NCI-H2029 treated with DMSO at 0.1 percent for 48 hours (cell line): ENCODE results near the gene GDF10.

ENCODE experiments used
- DNase-seq: peaks from one replicate; lab custom pipeline; 2025; lab: John Stamatoyannopoulos, UW

Gene GDF10

DNA sequence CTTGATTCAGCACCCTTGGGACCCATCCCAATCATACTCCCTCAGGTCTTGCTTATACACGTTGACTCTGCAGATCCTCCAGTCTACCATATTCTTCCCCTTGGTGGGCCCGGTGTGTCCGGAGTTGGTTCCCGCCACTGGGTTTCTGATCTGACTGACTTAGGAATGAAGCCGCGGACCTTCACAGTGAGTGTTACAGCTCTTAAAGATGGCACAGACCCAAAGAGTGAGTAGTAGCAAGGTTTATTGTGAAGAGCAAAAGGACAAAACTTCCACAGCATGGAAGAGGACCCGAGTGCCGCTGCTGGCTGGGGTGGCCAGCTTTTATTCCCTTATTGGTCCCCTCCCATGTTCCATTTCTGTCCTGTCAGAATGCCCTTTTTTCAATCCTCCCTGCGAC, 5.9 kb upstream of the GDF10 start:
- no peak for DNase-seq

DNA sequence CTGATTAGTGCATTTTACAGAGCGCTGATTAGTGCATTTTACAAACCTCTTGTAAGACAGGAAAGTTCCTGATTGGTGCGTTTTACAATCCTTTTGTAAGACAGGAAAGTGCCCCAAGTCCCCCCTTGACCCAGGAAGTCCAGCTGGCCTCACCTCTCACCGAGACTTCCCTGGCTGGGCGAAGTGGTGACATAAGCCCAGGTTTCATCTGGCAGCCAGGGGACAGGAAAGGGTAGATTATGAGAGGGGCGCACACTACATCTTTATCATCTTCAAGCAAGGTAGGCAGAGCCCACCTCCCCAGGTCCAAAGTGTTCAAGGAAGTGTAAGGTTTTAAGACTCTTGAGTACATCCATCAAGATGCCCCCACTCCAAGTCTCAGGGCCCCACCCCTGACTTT, 5.5 kb upstream of the GDF10 start:
- no peak for DNase-seq

DNA sequence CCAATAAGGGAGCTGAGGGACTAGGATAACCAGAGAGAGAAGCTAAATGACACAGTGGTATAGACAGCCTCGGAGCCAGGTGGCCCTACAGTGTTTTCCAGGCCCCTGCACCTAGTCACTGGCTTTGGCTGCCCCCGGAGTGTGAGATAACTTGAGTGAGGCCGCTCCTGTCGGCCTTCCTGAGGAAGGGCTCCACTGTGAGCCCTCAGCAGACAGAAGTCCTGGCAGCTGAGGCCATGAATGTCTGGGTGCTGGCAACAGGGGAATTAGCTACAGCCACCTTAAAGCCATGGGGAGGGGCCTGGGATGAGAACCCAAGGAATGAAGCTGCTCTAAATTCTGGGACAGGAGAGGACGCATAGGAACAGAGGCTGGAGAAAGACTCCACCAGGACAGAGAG, 4.6 kb upstream of the GDF10 start:
- DNase-seq, result no peak

DNA sequence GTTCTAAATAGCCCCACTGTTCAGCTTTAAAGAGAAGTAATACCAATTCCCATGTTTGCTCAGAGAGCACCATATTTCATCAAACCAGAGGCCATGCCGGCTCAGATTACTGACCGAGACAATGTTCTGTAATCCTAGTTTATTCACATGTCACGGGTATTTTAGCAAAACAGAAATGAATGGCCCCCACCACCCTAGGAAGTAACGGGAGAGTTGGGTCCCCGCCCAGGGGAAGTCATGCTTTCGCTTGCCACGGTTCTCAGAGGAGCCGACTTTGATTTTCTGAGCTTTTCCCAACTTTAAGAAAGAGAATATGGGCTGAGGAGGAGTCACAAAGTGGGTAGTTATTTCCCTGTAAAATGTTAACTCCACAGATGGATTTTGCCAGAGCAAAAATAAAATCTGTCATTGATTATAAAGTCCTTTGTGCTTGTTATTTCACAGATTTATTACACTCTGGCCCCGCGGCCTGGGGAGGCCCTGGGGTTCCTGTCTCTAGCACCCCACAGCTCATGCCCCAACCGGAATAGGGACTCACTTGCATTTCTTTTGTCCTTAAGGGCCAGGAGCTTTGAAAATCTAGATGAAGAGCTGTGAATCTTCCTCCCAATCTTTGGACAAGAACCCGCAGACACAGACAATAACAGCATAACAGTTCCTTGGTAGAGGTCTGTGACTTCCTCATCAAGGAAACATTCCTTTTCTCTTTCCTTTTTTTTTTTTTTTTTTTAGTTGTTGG, 3.7 kb upstream of the GDF10 start:
- no peak for DNase-seq

DNA sequence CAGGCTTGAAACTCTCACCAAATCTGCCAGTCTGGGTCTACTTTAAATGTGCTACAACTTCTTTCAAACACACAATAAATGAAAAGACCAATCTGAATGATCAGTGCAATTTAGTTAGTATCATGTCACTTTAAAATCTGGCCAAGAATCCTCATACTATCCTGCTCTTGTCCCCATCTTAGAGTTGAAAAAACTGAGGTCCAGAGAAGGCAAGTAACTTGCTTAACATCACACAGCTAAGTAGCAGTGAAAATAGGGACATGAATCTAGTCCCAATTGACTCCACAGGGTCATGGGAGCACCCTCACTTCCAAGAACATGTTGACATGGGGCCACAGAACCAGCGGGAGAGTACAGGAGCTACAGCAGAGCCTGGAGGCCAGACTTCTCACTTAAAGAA, 3.1 kb upstream of the GDF10 start:
- DNase-seq, result no peak

DNA sequence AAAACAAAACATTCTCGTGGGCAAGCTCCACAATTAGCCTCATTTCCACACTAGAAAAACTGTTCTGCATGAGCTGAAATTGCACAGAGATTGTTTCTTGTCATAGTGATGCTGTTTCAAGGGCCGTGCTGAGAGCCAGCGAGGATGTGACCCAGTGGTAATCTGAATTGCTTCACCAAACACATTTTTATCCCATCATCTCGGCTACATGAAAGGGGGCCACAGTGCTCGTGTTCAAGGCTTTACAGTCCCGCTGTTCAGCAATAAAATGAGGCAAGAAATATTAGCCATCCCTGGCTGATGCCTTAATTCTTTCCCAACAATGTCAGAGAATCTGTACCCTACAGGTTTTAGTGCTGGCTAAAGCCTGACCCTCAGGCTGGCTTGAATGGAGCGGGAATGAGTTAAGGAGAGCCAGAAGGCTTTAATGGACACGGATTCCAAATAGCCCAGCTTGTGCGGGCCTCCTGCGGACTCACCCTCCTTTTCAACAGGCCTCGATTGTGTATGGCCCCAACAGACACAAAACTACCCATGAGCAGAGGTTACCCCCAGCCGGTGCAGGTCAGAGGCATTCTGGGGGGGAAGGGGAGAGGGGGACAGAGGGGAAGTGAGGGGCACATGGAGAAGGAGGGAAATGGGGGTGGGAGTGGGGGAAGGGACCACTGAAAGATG, 2.0 kb upstream of the GDF10 start:
- DNase-seq, result no peak

DNA sequence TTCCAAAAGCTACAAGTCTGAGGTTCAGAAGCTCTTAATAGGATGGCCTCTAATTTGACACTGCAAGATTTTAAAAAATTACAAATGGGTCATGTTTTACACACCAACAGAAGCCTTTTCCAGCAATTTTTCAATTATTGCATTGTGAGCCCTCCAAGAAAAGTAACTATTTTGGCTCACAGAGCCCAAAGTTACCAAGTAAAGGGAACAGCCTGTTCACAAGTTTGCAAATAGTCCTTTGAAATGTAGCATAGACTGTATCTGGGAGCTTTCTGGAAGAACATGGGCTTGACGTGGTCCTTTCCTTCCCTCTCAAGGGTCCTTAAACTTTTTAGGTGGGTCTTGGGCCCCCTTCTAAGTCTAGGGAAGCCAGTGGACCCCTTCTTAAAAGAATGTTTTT, 1.3 kb upstream of the GDF10 start:
- no peak for DNase-seq

DNA sequence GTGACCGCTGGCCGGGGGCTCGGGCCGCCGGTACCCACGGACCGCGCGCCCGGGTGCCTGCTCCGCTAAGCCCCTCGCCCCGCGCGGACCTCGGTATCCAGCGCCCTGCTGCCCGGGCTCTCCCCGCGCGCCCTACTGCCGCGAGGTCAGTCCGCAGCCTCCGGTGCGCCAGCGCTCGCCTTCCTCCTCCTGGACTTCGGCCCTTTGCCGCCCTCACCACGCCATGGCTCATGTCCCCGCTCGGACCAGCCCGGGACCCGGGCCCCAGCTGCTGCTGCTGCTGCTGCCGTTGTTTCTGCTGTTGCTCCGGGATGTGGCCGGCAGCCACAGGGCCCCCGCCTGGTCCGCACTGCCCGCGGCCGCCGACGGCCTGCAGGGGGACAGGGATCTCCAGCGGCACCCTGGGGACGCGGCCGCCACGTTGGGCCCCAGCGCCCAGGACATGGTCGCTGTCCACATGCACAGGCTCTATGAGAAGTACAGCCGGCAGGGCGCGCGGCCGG, 483 bp downstream of the GDF10 start:
- DNase-seq, result no peak

DNA sequence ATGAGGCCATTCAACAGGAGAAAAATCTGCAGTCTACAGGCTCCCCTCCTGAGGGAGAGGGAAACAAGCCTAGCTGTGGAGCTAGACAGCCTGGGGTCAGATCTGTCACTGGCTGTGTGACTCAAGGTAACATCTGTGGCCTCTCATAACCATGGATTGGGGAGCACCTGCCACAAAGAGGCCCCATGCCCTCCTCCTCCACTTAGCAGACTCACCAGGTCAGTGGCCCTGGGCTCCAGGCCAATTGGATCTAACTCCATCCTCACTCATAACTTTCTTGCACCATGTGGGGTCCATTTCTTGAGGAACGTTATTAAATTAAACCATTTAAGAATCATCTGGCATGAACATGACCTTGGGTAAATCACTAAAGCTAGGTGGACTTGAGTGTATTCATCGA, 1.8 kb downstream of the GDF10 start:
- no peak for DNase-seq

DNA sequence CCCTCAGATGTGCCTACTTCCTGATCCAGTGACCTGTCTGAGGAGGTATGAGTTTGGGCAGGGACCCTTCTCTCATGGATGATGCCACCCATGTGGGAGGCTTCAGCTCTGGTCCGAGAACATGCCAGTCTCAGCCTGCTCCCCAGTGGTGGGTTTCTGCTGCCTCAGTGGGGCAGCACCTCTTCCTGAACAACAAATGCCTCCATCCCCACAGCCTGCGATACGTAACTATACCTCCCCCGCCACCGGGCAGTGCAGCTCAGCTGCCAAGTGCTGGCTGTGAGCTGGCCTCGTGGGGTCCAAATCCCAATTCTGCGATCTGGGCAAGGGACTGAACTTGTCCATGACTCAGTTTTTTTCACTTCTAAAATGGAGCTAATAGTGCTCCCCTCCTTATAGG, 3.1 kb downstream of the GDF10 start:
- DNase-seq, result no peak

DNA sequence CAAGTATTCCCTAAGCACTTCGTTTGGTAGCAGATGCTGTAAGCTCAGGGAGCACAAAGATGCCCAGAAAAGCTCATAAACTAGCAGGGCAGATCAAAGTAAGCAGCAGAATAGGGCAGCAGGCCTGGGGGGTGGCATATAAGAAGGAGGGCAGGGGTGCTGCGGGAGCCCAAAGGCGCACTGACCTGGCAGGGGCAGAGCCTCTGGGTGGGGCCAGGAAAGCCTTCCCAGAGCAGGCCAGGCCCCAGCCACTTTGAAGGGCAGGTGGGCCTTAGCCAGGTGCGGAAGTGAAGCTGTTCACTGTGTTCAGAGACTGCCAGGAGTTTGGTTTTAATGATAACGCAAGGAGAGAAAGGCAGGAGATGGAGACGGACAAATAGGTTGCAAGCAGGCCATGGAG, 3.9 kb downstream of the GDF10 start:
- no peak for DNase-seq

DNA sequence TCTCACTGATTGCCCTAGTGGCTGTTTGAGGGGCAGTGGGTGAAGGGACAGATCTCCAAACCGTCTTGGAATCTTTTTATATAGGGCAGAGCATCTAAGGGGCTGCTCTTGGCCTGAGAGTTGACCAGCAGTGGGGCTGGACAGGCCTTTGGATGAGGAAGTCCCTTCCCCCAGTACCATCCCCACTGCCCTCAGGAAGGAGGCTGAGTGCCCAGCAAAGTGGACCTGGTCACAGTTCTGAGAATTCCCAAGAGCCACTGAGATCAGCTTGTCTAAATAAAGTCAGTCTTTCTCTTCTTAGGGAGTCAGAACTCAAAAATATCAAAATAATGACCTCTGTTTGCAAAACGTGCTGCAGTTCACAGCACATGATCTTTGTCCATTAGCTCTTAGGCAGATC, 5.6 kb downstream of the GDF10 start:
- DNase-seq, result no peak

DNA sequence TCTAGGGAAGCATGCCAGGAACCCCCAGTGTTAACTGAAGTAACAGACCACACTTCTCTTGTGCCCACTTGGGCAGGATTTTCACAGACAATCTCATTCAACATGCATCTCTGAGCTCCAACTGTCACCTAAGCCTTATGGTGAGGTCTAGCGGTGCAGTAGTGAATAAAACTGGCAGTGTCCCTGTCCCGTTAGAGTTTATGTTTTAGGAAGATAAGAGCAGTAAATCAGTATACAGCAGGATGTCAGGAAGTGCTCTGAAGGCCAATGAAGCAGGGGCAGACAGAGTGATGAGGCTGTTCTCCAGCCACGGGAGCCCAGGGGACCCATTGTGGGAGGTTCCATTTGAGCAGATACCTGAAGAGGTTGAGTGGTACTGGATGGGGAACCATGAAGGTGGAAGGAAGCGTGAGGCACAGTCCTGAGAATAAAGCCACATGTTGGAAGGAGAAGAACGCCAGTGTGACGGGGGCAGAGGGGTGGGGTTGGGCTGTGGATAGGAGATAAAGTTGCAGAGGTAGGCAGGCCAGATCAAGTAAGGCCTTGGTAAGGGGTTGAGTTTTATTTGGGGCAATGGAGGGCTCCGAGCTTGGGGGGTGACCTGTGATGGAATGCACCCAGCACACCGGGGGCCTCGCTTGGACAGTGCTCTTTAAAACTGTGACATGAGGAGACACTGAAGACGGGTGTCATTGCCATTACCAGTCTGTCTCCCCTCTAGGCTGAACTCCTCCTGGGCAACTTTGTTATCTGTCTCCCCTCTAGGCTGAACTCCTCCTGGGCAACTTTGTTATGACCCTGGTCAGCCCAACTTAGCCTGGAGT, 6.6 kb downstream of the GDF10 start:
- no peak for DNase-seq

DNA sequence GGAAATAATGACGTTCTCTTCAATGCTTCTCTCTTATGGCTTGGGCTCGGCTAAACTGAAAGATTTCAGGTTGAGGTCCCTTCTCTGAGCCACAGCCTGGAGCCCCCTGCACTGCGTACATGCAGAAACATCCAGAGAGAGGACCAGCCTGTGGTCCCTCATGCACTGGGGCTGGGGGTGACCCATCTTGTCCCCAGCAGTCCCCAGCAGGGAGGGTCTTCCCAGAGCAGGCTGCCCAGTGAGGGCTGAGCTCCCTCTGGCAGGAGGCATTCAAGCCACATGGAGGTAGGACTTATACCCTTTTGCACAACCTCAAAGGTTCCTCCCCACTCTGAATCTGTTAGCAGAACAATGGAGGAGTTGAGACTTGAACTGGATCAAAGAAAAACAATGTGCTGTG, 7.4 kb downstream of the GDF10 start:
- DNase-seq, result no peak

DNA sequence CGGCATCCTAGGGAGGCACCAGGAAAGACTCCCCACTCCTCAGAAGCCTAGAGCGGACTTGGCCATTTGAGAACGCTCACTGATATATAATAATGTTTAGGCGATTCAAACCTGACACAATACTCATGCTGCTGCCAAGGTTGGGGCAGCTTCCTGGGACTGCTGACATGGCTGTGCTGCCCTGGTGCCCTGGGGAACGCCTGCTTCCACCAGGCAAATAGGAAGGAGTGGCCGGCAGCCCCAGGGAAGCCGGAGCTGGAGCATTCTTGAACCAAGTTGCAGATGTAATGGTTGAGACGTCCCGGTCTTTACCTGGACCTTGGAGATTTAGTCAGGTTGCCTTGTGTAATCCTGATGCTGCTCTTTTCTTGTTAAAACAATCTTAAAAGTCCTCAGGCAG, 8.8 kb downstream of the GDF10 start:
- DNase-seq, result no peak

DNA sequence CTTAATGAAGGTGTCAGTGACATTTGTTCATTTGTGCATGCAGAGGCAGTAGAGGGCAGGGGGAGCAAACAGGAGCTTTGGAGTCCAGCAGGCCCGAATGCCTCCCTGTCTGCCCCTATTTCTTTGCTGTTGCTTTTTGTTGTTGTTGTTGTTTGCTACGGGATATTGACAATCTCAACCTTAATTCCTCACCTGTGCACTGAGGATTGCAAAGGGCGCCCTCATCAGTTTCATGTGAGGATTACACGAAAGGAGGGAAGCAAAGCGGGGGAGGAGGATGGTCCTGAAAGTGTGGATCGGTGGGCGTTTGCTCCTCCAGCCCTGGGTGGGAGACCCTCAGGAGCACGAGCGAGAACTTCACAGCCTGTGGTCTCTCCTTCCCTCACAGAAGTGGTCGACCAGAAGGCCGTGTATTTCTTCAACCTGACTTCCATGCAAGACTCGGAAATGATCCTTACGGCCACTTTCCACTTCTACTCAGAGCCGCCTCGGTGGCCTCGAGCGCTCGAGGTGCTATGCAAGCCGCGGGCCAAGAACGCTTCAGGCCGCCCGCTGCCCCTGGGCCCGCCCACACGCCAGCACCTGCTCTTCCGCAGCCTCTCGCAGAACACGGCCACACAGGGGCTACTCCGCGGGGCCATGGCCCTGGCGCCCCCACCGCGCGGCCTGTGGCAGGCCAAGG, 9.6 kb downstream of the GDF10 start:
- DNase-seq, result no peak

DNA sequence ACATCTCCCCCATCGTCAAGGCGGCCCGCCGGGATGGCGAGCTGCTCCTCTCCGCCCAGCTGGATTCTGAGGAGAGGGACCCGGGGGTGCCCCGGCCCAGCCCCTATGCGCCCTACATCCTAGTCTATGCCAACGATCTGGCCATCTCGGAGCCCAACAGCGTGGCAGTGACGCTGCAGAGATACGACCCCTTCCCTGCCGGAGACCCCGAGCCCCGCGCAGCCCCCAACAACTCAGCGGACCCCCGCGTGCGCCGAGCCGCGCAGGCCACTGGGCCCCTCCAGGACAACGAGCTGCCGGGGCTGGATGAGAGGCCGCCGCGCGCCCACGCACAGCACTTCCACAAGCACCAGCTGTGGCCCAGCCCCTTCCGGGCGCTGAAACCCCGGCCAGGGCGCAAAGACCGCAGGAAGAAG, 10.1 kb downstream of the GDF10 start:
- DNase-seq, result no peak

DNA sequence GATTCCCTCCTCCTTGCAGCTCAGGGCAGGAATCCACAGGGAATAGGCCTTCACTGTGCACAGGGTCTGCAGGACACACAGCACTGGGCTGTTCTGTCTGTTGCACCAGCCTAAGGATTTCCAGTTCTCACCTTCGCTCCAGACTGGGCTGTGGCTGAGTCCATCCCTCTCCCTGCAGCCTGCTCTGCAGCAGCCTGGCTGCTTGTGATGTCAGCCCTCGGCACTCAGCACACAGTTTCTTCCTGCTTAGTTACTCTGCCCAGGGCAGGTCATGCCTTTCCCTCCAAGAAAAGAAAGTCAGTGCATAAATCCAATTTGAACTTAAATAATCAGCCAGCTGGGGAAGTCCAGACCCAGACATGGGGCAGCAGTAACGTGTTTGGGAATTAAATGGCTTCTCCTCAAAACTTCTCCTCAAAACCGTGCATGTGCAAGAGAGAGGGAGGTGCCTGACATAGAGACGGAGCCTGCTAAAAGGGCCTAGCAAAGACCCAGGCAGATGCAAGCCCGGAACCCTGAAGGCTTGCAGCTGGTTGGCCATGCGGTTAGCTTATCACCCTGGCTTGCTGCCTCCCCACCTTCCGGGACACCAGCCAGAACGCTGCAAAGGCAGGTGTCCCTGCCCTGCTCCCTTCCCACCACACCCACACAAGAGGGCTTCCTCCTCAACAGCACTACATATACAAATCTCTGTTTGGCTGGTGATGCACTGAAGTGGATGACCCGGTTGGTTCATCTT, 11.4 kb downstream of the GDF10 start:
- DNase-seq, result peak; percentile 46

DNA sequence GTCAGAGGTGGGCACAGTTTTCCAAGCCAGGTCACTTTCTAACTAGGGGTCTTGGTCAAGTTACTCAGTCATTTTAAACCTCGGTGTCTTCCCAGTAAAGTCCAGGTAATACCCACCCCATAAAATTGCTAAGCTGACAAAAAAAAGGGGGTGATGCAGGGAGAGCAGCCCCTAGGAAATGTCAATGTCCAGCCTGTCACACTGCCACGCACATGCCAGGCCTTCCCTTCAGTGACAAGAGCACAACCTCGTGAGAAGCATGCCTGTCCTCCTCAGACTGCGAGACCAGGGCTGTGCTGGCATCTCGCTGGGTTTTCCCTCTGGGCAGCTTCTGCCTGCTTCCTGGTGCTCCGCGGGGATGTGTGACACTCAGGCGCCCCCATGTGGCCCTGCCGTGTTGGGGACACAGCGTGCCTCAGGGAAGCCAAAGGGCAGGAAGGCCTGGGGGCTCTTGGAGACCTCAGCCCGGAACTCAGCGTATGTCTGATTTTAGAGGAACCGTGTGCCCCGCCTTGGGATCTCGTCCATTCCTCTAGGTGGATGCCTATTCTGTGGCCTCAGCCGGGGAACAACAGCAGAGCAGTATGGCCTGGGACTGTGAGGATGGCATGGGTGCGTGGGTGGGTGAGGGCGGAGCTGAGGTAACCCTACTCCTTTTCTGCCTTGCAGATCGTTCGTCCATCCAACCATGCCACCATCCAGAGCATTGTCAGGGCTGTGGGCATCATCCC, 12.1 kb downstream of the GDF10 start:
- peak; percentile 13 for DNase-seq

DNA sequence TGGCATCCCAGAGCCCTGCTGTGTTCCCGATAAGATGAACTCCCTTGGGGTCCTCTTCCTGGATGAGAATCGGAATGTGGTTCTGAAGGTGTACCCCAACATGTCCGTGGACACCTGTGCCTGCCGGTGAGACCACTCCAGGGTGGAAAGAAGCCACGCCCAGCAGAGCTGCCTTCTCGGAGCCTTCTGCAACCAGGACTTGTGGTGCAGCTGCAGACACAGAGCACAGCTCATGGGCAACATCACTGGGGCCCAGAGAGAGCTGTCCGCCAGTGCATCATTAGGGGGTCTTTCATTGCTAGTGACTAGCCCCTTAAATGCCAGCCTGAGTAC, 12.6 kb downstream of the GDF10 start:
- no peak for DNase-seq

DNA sequence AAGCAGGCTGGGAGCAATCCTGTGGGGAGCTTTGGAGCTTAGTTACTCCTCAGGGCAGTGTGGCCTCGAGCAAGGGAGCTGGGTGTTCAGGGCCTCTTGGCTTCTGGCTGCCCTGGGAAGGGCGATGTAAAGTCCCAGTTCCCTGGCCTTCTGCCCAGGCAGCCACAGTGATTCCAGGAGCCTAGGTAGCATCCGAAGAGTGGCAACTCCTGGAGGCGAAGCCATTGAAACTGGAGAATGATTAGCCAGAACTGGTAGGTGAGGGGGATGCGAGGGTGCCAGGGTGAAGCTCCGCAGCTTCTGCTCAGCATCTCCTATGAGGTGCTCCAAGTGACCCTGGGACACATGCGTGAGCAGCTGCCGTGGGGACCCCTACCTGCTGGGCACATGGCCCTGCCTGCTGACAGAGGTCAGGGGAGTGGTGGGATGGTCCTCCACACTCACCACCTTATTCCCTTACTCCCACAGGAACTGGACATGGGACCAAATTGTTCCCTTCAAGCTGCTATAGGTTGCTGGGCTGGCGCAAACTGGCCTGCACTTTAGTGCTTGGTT, 14.5 kb downstream of the GDF10 start:
- DNase-seq, result no peak
